Suprapubic skin (tissue), 4 donors: ENCODE data around the gene OR6Q1.

Experiments used
- EP300 ChIP-seq: sonication (generic); formaldehyde crosslinking; IDR thresholded peaks from one replicate; pipeline ENCODE4 v1.6.1; 2017; ENCODE audit warnings: antibody characterized with exemption
- POLR2A ChIP-seq, 2 donors: fragments of 450-650 bp; IDR thresholded peaks; one replicate each; pipeline ENCODE4 v1.6.1; 2017; ENCODE audit warnings: antibody characterized with exemption in 2 of 2, mild to moderate bottlenecking in 2 of 2, moderate library complexity in 2 of 2
- POLR2AphosphoS5 ChIP-seq, 3 donors: sonication (generic); formaldehyde crosslinking; IDR thresholded peaks; one replicate each; pipeline ENCODE4 v1.6.1; 2017; ENCODE audit warnings: antibody characterized with exemption in 3 of 3
- TF ChIP-seq, protein P1 (sequence below), 2 donors: fragments of 200-600 bp in 1 of 2; fragments of 450-650 bp in 1 of 2; sonication (generic) in 1 of 2; IDR thresholded peaks; one replicate each; pipeline ENCODE4 v1.5.1; 2016 to 2019; ENCODE audit warnings: antibody characterized with exemption in 2 of 2, mild to moderate bottlenecking in 1 of 2, moderate library complexity in 1 of 2

DNA sequence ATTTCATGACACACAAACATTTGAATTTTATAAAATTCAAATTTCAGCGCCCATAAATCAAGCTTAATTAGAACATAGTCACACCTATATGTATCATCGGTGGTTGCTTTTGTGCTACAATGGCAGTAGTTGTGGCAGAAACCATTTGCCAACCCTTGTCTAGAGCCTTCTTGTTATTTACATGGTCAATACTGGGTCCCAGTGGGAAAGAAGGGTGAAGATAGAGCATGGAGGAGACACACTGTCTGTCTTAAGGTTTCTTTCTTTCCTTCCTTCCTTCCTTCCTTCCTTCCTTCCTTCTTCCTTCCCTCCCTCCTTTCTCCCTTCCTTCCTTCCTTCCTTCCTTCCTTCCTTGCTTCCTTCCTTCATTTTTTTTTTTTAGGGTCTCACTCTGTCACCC, 3.7 kb downstream of the OR6Q1 start:
- no peak for TF ChIP-seq POLR2A (IDR thresholded peaks at IDR 0.05)
- TF ChIP-seq, protein P1, sequence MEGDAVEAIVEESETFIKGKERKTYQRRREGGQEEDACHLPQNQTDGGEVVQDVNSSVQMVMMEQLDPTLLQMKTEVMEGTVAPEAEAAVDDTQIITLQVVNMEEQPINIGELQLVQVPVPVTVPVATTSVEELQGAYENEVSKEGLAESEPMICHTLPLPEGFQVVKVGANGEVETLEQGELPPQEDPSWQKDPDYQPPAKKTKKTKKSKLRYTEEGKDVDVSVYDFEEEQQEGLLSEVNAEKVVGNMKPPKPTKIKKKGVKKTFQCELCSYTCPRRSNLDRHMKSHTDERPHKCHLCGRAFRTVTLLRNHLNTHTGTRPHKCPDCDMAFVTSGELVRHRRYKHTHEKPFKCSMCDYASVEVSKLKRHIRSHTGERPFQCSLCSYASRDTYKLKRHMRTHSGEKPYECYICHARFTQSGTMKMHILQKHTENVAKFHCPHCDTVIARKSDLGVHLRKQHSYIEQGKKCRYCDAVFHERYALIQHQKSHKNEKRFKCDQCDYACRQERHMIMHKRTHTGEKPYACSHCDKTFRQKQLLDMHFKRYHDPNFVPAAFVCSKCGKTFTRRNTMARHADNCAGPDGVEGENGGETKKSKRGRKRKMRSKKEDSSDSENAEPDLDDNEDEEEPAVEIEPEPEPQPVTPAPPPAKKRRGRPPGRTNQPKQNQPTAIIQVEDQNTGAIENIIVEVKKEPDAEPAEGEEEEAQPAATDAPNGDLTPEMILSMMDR (IDR thresholded peaks at IDR 0.05), result no peak
- no peak for TF ChIP-seq POLR2AphosphoS5 (IDR thresholded peaks at IDR 0.05)
- TF ChIP-seq EP300, result no peak
